ENCODE results near the gene ARL8B.

The ARL8B gene

GRCh38 chr3:5134019-5134391 is 11.9 kb downstream of the ARL8B start:
- TF ChIP-seq GABPA (IDR thresholded peaks at IDR 0.05; ENCODE audit: low read depth) (no peak), REST (IDR thresholded peaks at IDR 0.05; ENCODE audit: insufficient replicate concordance, low read depth) (no peak), POLR2AphosphoS5 (IDR thresholded peaks at IDR 0.05; ENCODE audit: low read depth) (no peak), SPI1 (IDR thresholded peaks at IDR 0.05; ENCODE audit: borderline replicate concordance, low read depth) (no peak)
- TF ChIP-seq, protein P1, sequence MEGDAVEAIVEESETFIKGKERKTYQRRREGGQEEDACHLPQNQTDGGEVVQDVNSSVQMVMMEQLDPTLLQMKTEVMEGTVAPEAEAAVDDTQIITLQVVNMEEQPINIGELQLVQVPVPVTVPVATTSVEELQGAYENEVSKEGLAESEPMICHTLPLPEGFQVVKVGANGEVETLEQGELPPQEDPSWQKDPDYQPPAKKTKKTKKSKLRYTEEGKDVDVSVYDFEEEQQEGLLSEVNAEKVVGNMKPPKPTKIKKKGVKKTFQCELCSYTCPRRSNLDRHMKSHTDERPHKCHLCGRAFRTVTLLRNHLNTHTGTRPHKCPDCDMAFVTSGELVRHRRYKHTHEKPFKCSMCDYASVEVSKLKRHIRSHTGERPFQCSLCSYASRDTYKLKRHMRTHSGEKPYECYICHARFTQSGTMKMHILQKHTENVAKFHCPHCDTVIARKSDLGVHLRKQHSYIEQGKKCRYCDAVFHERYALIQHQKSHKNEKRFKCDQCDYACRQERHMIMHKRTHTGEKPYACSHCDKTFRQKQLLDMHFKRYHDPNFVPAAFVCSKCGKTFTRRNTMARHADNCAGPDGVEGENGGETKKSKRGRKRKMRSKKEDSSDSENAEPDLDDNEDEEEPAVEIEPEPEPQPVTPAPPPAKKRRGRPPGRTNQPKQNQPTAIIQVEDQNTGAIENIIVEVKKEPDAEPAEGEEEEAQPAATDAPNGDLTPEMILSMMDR (IDR thresholded peaks at IDR 0.05; ENCODE audit: insufficient read depth, low read length), result no peak
- Histone ChIP-seq H3K27me3 (ENCODE audit: insufficient read depth, poor library complexity, severe bottlenecking) (no peaks in the 10 kb centered on the region), H3K27ac (replicated peaks) (no peak overlapping the region), H3K4me3 (replicated peaks; ENCODE audit: insufficient read depth, low read length) (no peak overlapping the region)
- DNase-seq (ENCODE audit: low read depth in 1 of 2, low spot score in 1 of 2), result no peak

DNA sequence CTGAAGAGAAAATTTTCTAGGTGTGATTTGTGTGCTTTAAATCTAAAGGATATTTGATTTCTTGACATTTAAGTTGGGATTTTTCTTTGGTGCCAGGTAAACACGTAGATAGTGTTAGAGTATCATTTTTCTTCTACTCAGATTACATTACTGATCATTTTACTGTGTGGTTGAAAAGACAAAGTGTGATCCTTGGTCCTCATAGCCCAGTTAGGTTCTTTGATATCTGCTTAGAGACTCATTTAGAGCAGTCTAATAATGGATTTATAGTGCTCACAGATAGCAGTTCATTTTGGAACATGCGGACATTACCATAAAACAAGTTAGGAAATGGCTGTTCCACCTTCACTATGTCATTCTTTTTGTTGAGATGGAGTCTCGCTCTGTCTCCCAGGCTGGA is 12.4 kb downstream of the ARL8B start:
- no peak for DNase-seq (ENCODE audit: low read depth in 1 of 2, low spot score in 1 of 2)
- Histone ChIP-seq H3K27ac (replicated peaks) (no peak overlapping the region), H3K4me3 (replicated peaks; ENCODE audit: insufficient read depth, low read length) (no peak overlapping the region), H3K27me3 (ENCODE audit: insufficient read depth, poor library complexity, severe bottlenecking) (no peaks in the 10 kb centered on the region)
- no peak for TF ChIP-seq POLR2AphosphoS5 (IDR thresholded peaks at IDR 0.05; ENCODE audit: low read depth)
- TF ChIP-seq REST (IDR thresholded peaks at IDR 0.05; ENCODE audit: insufficient replicate concordance, low read depth), result no peak
- TF ChIP-seq SPI1 (IDR thresholded peaks at IDR 0.05; ENCODE audit: borderline replicate concordance, low read depth), result no peak
- no peak for TF ChIP-seq GABPA (IDR thresholded peaks at IDR 0.05; ENCODE audit: low read depth)
- TF ChIP-seq, protein P1 (IDR thresholded peaks at IDR 0.05; ENCODE audit: insufficient read depth, low read length), result no peak

DNA sequence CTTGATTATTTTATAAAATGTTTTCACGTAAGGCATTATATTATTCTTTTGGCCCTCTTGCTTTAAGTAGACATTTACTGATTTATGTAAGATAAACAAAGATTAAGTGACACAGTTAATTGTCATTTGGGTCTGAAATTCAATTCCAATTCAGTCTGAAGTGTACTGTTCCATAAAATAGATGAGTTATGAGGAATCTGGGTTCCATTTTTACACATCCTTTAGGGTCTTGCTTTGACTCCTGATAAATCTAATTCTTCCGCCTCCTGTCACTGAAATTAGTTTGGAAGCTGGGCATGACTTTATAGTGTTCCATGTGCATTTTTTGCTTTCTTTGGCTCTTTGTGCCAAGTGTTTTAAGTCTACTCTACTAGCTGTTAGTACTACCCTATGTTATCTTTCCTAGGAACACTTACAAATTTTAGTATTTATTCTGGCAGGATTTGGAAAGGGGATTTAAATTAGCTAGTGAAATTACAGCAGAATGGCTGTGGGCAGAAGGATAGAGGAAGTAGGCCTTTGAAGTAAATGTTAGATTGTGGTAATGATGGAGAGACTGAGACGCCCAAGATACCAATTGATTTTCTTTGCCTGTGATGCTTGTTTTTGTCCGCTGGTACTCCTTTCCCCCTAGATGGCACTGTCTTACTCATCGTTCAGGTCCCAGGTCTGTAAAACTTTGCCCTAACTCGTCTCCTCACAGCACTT is 14.3 kb downstream of the ARL8B start:
- no peak overlapping the region for H3K4me3 ChIP-seq (replicated peaks; ENCODE audit: insufficient read depth, low read length)
- H3K27ac ChIP-seq (replicated peaks), result no peak overlapping the region
- peak; percentile 38 to 58 for DNase-seq (ENCODE audit: low read depth in 1 of 2, low spot score in 1 of 2)
- TF ChIP-seq SPI1 (IDR thresholded peaks at IDR 0.05; ENCODE audit: borderline replicate concordance, low read depth) (peak; percentile 46; the same call in 1 of the 2 replicates), REST (IDR thresholded peaks at IDR 0.05; ENCODE audit: insufficient replicate concordance, low read depth) (no peak)
- TF ChIP-seq, protein P1 (IDR thresholded peaks at IDR 0.05; ENCODE audit: insufficient read depth, low read length), result peak; percentile 51
- H3K27me3 ChIP-seq (ENCODE audit: insufficient read depth, poor library complexity, severe bottlenecking), result no peaks in the 10 kb centered on the region

All from HL-60 (cell line).